Stomach smooth muscle (tissue), 2 donors: ENCODE data around the gene CTTNBP2.

Experiments
- H3K27ac ChIP-seq: one replicate; pipeline ENCODE4 v1.7.0; 2013; ENCODE audit warnings: mild to moderate bottlenecking, low read length, inconsistent platforms
- H3K27me3 ChIP-seq, 2 donors: one replicate each; pipeline ENCODE4 v1.7.0; 2013; ENCODE audit warnings: low read length in 2 of 2; ENCODE audit not compliant: insufficient read depth in 2 of 2, control insufficient read depth in 1 of 2
- H3K36me3 ChIP-seq, 2 donors: one replicate each; pipeline ENCODE4 v1.7.0; 2013; ENCODE audit warnings: low read length in 2 of 2; ENCODE audit not compliant: control insufficient read depth in 2 of 2, insufficient read depth in 2 of 2
- H3K4me1 ChIP-seq: one replicate; pipeline ENCODE4 v1.7.0; 2013; ENCODE audit warnings: low read length; ENCODE audit not compliant: control insufficient read depth, insufficient read depth
- H3K4me3 ChIP-seq, 2 donors: one replicate each; pipeline ENCODE4 v1.7.0; 2013; ENCODE audit warnings: low read length in 2 of 2
- H3K9ac ChIP-seq, 2 donors: one replicate each; pipeline ENCODE4 v1.7.0; 2013; ENCODE audit warnings: low read length in 2 of 2, mild to moderate bottlenecking in 1 of 2
- H3K9me3 ChIP-seq, 2 donors: one replicate each; pipeline ENCODE4 v1.7.0; 2013; ENCODE audit warnings: low read length in 2 of 2; ENCODE audit not compliant: control insufficient read depth in 2 of 2
- donor health status: healthy.
- donor health status: Pancreatic carcinoma.

The CTTNBP2 gene

GRCh38 chr7:117673839-117674238 is 199.4 kb downstream of the CTTNBP2 start:
- Histone ChIP-seq H3K4me1 (peaks cover 3% of the 10 kb centered on the region), H3K27me3 (no peaks in the 10 kb centered on the region), H3K9ac (no peak overlapping the region), H3K36me3 (no peaks in the 10 kb centered on the region), H3K4me3 (no peak overlapping the region), H3K27ac (no peak overlapping the region), H3K9me3 (no peaks in the 10 kb centered on the region)

- Histone ChIP-seq H3K9ac (no peak overlapping the region), H3K4me1 (peaks cover 3% of the 10 kb centered on the region), H3K4me3 (no peak overlapping the region), H3K27me3 (no peaks in the 10 kb centered on the region), H3K27ac (no peak overlapping the region), H3K9me3 (no peaks in the 10 kb centered on the region), H3K36me3 (no peaks in the 10 kb centered on the region)
These were observed 199.9 kb downstream of the CTTNBP2 start for GRCh38 chr7:117673367-117673766.

GRCh38 chr7:117672453-117672852 is 200.8 kb downstream of the CTTNBP2 start:
- H3K9me3 ChIP-seq, result no peaks in the 10 kb centered on the region
- no peak overlapping the region for H3K27ac ChIP-seq
- H3K27me3 ChIP-seq, result no peaks in the 10 kb centered on the region
- no peak overlapping the region for H3K9ac ChIP-seq
- H3K4me3 ChIP-seq, result no peak overlapping the region
- peaks cover 3% of the 10 kb centered on the region for H3K4me1 ChIP-seq
- no peaks in the 10 kb centered on the region for H3K36me3 ChIP-seq

GRCh38 chr7:117669818-117670217 is 203.4 kb downstream of the CTTNBP2 start:
- H3K27ac ChIP-seq, result no peak overlapping the region
- no peak overlapping the region for H3K9ac ChIP-seq
- H3K4me3 ChIP-seq, result no peak overlapping the region
- no peaks in the 10 kb centered on the region for H3K9me3 ChIP-seq
- H3K4me1 ChIP-seq, result peaks cover 3% of the 10 kb centered on the region
- H3K36me3 ChIP-seq, result no peaks in the 10 kb centered on the region
- H3K27me3 ChIP-seq, result no peaks in the 10 kb centered on the region

- Histone ChIP-seq H3K9me3 (no peaks in the 10 kb centered on the region), H3K36me3 (no peaks in the 10 kb centered on the region), H3K9ac (no peak overlapping the region), H3K27ac (no peak overlapping the region), H3K4me1 (no peaks in the 10 kb centered on the region), H3K4me3 (no peak overlapping the region), H3K27me3 (no peaks in the 10 kb centered on the region)
These were observed 205.8 kb downstream of the CTTNBP2 start for GRCh38 chr7:117667456-117667855.

GRCh38 chr7:117666689-117667088 is 206.6 kb downstream of the CTTNBP2 start:
- Histone ChIP-seq H3K27ac (no peak overlapping the region), H3K4me1 (no peaks in the 10 kb centered on the region), H3K9me3 (no peaks in the 10 kb centered on the region), H3K9ac (no peak overlapping the region), H3K4me3 (no peak overlapping the region), H3K36me3 (no peaks in the 10 kb centered on the region), H3K27me3 (no peaks in the 10 kb centered on the region)

- Histone ChIP-seq H3K9me3 (no peaks in the 10 kb centered on the region), H3K9ac (no peak overlapping the region), H3K36me3 (no peaks in the 10 kb centered on the region)
These were observed 207.2 kb downstream of the CTTNBP2 start for GRCh38 chr7:117666031-117666430.

GRCh38 chr7:117665368-117665767 is 207.9 kb downstream of the CTTNBP2 start:
- Histone ChIP-seq H3K4me3 (no peak overlapping the region), H3K36me3 (no peaks in the 10 kb centered on the region), H3K4me1 (no peaks in the 10 kb centered on the region), H3K9me3 (no peaks in the 10 kb centered on the region), H3K9ac (no peak overlapping the region), H3K27me3 (no peaks in the 10 kb centered on the region), H3K27ac (no peak overlapping the region)

More at GRCh38 chr7:117666031-117666430, 207.2 kb downstream of the CTTNBP2 start:
- H3K27ac ChIP-seq, result no peak overlapping the region
- H3K4me3 ChIP-seq, result no peak overlapping the region
- no peaks in the 10 kb centered on the region for H3K27me3 ChIP-seq
- no peaks in the 10 kb centered on the region for H3K4me1 ChIP-seq

- Histone ChIP-seq H3K27me3 (no peaks in the 10 kb centered on the region), H3K27ac (no peak overlapping the region), H3K9ac (no peak overlapping the region), H3K9me3 (no peaks in the 10 kb centered on the region), H3K4me3 (no peak overlapping the region), H3K4me1 (no peaks in the 10 kb centered on the region), H3K36me3 (no peaks in the 10 kb centered on the region)
These were observed 209.2 kb downstream of the CTTNBP2 start for GRCh38 chr7:117664047-117664446.

- H3K4me3 ChIP-seq, result no peak overlapping the region
- no peaks in the 10 kb centered on the region for H3K27me3 ChIP-seq
- H3K9ac ChIP-seq, result no peak overlapping the region
- no peak overlapping the region for H3K27ac ChIP-seq
- H3K9me3 ChIP-seq, result no peaks in the 10 kb centered on the region
- H3K36me3 ChIP-seq, result no peaks in the 10 kb centered on the region
- H3K4me1 ChIP-seq, result no peaks in the 10 kb centered on the region
These were observed 211.9 kb downstream of the CTTNBP2 start for GRCh38 chr7:117661328-117661727.
